ENCODE measurements around the gene CPNE6. TPM values are rescaled to one million over a fixed set of nuclear protein-coding genes. Genes with fewer than 3 reads are reported as not detected.
A peak's percentile ranks its signal among the peaks of the same experiment; 100 is the strongest.

The CPNE6 gene
- total and polyA plus RNA-seq, 2 of the 13 experiments (the other 11 are each of a cell fraction or from before 2014, with no cell fraction given), result not detected

GRCh38 chr14:24070285-24071143, 848 bp upstream of the CPNE6 start:
- intact Hi-C loops (cut with micrococcal nuclease; ENCODE audit: unreplicated experiment), result no loop called here
- no peak overlapping the region for H3K27ac ChIP-seq (ENCODE audit: extremely low read length, insufficient read depth, low read length)
- FAIRE-seq (no peak), DNase-seq (ENCODE audit: low spot score) (no peak), ATAC-seq (no peak)
- no peak overlapping the region for H3K4me3 ChIP-seq (replicated peaks in 1 of 3; ENCODE audit: insufficient read depth in 1 of 3, low read depth in 2 of 3, low read length in 3 of 3)
- in situ Hi-C loops (cut with HindIII; ENCODE audit: extremely low pct_ligation_motif_present, low pct_unique_long_range_greater_than_20kb), result no loop called here
- WGBS (ENCODE audit: low lambda C conversion rate), result 54% methylated on average over 10 of the region's 10 CpGs
- peaks cover 16 to 59% of the 10 kb centered on the region in 2 experiments; a peak in 4 of 5 replicates for H3K27me3 ChIP-seq (ENCODE audit: control insufficient read depth in 1 of 2, insufficient read depth in 2 of 2, low read length in 2 of 2)
- H4K20me1 ChIP-seq (ENCODE audit: insufficient read depth, low read length), result no peaks in the 10 kb centered on the region
- H2AFZ ChIP-seq (ENCODE audit: low read length), result no peak overlapping the region
- BruUV-seq (replicated peaks), result no TSS peak
- H3K4me2 ChIP-seq (ENCODE audit: low read depth, low read length), result no peak overlapping the region
- H3K79me2 ChIP-seq (ENCODE audit: insufficient read depth, low read length), result no peaks in the 10 kb centered on the region
- peak; percentile 50 for TF ChIP-seq SP4 (CRISPR knock-in tag; IDR thresholded peaks at IDR 0.05)
- 0 out of 2 replicates have a peak, but pooled peaks have one; percentile 31 for TF ChIP-seq ZNF143 (CRISPR knock-in tag; IDR thresholded peaks at IDR 0.05)
- TF ChIP-seq CREB1 (IDR thresholded peaks at IDR 0.05), result peak; percentile 37; the same call in 1 of the 2 replicates
- TF ChIP-seq CREB1 (CRISPR knock-in tag; IDR thresholded peaks at IDR 0.05), result no peak
- no peak for TF ChIP-seq ZFP36 (IDR thresholded peaks at IDR 0.05; ENCODE audit: borderline replicate concordance, low read depth, low read length, partially characterized antibody)
- TF ChIP-seq ZNF362 (CRISPR knock-in tag; IDR thresholded peaks at IDR 0.05; ENCODE audit: borderline replicate concordance), result no peak
- no peaks in the 10 kb centered on the region for H3K9me3 ChIP-seq (ENCODE audit: low read length)
- ChIA-PET CTCF (ENCODE audit: low intra/inter-chr PET ratio, low total read pairs) (no interaction called here), POLR2A (interaction anchor here (0.8 to 8.3 kb wide), 6 partner anchors 8 to 44 kb away, joined by 3 to 68 read pairs (median 3); partner anchors contain the start of genes DCAF11, NRL and PCK2)
- no peak overlapping the region for H3K9ac ChIP-seq (ENCODE audit: insufficient read depth, low read depth, low read length)
- H3K4me1 ChIP-seq (ENCODE audit: insufficient read depth, low read length), result peaks cover 49% of the 10 kb centered on the region
- H3K36me3 ChIP-seq (replicated peaks in 1 of 2; ENCODE audit: control insufficient read depth in 1 of 2, insufficient read depth in 2 of 2, low read length in 2 of 2), result no peaks in the 10 kb centered on the region

All from HepG2 (cell line).